ENCODE measurements around the gene SRGAP1.

SRGAP1 gene

GRCh38 chr12:63976902-63977395, 132.4 kb downstream of the SRGAP1 start:
- Histone ChIP-seq H3K27ac (ENCODE audit: low read length) (no peak overlapping the region), H2AFZ (ENCODE audit: low read depth, low read length) (no peak overlapping the region), H3K9ac (ENCODE audit: low read depth, low read length) (no peak overlapping the region), H3K4me2 (ENCODE audit: insufficient read depth, low read length) (no peak overlapping the region), H3K79me2 (ENCODE audit: insufficient read depth, low read length) (no peaks in the 10 kb centered on the region), H3K36me3 (ENCODE audit: insufficient read depth, low read length) (no peaks in the 10 kb centered on the region), H3K4me1 (ENCODE audit: insufficient read depth, low read length) (no peaks in the 10 kb centered on the region), H3K4me3 (ENCODE audit: low read depth in 1 of 2, low read length in 2 of 2) (no peak overlapping the region), H3K27me3 (ENCODE audit: insufficient read depth, low read length, poor library complexity) (peaks cover 3% of the 10 kb centered on the region), H4K20me1 (ENCODE audit: insufficient read depth, low read length) (no peaks in the 10 kb centered on the region), H3K9me3 (ENCODE audit: insufficient read depth, low read length, severe bottlenecking) (no peaks in the 10 kb centered on the region)
- TF ChIP-seq CTCF (IDR thresholded peaks at IDR 0.05; ENCODE audit: borderline replicate concordance, extremely low read depth, low read length, poor library complexity, severe bottlenecking) (no peak), EZH2 (IDR thresholded peaks at IDR 0.05; ENCODE audit: borderline replicate concordance, low read depth, low read length, severe bottlenecking) (no peak)
- DNase-seq (no peak), ATAC-seq (ENCODE audit: insufficient read depth, low read depth) (no peak)

GRCh38 chr12:63977441-63977840, 132.9 kb downstream of the SRGAP1 start:
- Histone ChIP-seq H3K4me1 (ENCODE audit: insufficient read depth, low read length) (no peaks in the 10 kb centered on the region), H3K36me3 (ENCODE audit: insufficient read depth, low read length) (no peaks in the 10 kb centered on the region), H3K4me3 (ENCODE audit: low read depth in 1 of 2, low read length in 2 of 2) (no peak overlapping the region), H3K27ac (ENCODE audit: low read length) (no peak overlapping the region), H3K27me3 (ENCODE audit: insufficient read depth, low read length, poor library complexity) (no peaks in the 10 kb centered on the region), H3K9me3 (ENCODE audit: insufficient read depth, low read length, severe bottlenecking) (no peaks in the 10 kb centered on the region), H4K20me1 (ENCODE audit: insufficient read depth, low read length) (no peaks in the 10 kb centered on the region), H3K9ac (ENCODE audit: low read depth, low read length) (no peak overlapping the region), H3K79me2 (ENCODE audit: insufficient read depth, low read length) (no peaks in the 10 kb centered on the region), H3K4me2 (ENCODE audit: insufficient read depth, low read length) (no peak overlapping the region), H2AFZ (ENCODE audit: low read depth, low read length) (no peak overlapping the region)
- TF ChIP-seq CTCF (IDR thresholded peaks at IDR 0.05; ENCODE audit: borderline replicate concordance, extremely low read depth, low read length, poor library complexity, severe bottlenecking) (no peak), EZH2 (IDR thresholded peaks at IDR 0.05; ENCODE audit: borderline replicate concordance, low read depth, low read length, severe bottlenecking) (no peak)
- ATAC-seq (ENCODE audit: insufficient read depth, low read depth), result no peak
- DNase-seq, result no peak

- Histone ChIP-seq H3K4me3 (ENCODE audit: low read depth in 1 of 2, low read length in 2 of 2) (no peak overlapping the region), H3K4me1 (ENCODE audit: insufficient read depth, low read length) (no peaks in the 10 kb centered on the region), H3K27ac (ENCODE audit: low read length) (no peak overlapping the region), H3K36me3 (ENCODE audit: insufficient read depth, low read length) (no peaks in the 10 kb centered on the region), H3K4me2 (ENCODE audit: insufficient read depth, low read length) (no peak overlapping the region), H3K9me3 (ENCODE audit: insufficient read depth, low read length, severe bottlenecking) (no peaks in the 10 kb centered on the region), H4K20me1 (ENCODE audit: insufficient read depth, low read length) (no peaks in the 10 kb centered on the region), H3K9ac (ENCODE audit: low read depth, low read length) (no peak overlapping the region), H2AFZ (ENCODE audit: low read depth, low read length) (no peak overlapping the region), H3K79me2 (ENCODE audit: insufficient read depth, low read length) (no peaks in the 10 kb centered on the region), H3K27me3 (ENCODE audit: insufficient read depth, low read length, poor library complexity) (no peaks in the 10 kb centered on the region)
- TF ChIP-seq EZH2 (IDR thresholded peaks at IDR 0.05; ENCODE audit: borderline replicate concordance, low read depth, low read length, severe bottlenecking) (no peak), CTCF (IDR thresholded peaks at IDR 0.05; ENCODE audit: borderline replicate concordance, extremely low read depth, low read length, poor library complexity, severe bottlenecking) (no peak)
- ATAC-seq (ENCODE audit: insufficient read depth, low read depth), result no peak
- no peak for DNase-seq
These were observed 134.0 kb downstream of the SRGAP1 start for GRCh38 chr12:63978519-63978918.

- Histone ChIP-seq H3K79me2 (ENCODE audit: insufficient read depth, low read length) (no peaks in the 10 kb centered on the region), H3K4me2 (ENCODE audit: insufficient read depth, low read length) (no peak overlapping the region), H3K27ac (ENCODE audit: low read length) (no peak overlapping the region)
These were observed 135.7 kb downstream of the SRGAP1 start for GRCh38 chr12:63980211-63980610.

More at GRCh38 chr12:63980211-63980610, 135.7 kb downstream of the SRGAP1 start:
- Histone ChIP-seq H3K9ac (ENCODE audit: low read depth, low read length) (no peak overlapping the region), H3K4me3 (ENCODE audit: low read depth in 1 of 2, low read length in 2 of 2) (no peak overlapping the region), H3K36me3 (ENCODE audit: insufficient read depth, low read length) (no peaks in the 10 kb centered on the region), H3K27me3 (ENCODE audit: insufficient read depth, low read length, poor library complexity) (peaks cover 3% of the 10 kb centered on the region), H3K9me3 (ENCODE audit: insufficient read depth, low read length, severe bottlenecking) (no peaks in the 10 kb centered on the region), H2AFZ (ENCODE audit: low read depth, low read length) (no peak overlapping the region), H4K20me1 (ENCODE audit: insufficient read depth, low read length) (no peaks in the 10 kb centered on the region), H3K4me1 (ENCODE audit: insufficient read depth, low read length) (no peaks in the 10 kb centered on the region)
- no peak for TF ChIP-seq EZH2 (IDR thresholded peaks at IDR 0.05; ENCODE audit: borderline replicate concordance, low read depth, low read length, severe bottlenecking)
- TF ChIP-seq CTCF (IDR thresholded peaks at IDR 0.05; ENCODE audit: borderline replicate concordance, extremely low read depth, low read length, poor library complexity, severe bottlenecking), result no peak
- DNase-seq (no peak), ATAC-seq (ENCODE audit: insufficient read depth, low read depth) (no peak)

All from DND-41 (cell line).